Thoracic aorta (tissue), 2 donors: ENCODE results near the gene RDH5. TPM values are rescaled to one million over a fixed set of nuclear protein-coding genes. Genes with fewer than 3 reads are reported as not detected.
A peak's percentile ranks its signal among the peaks of the same experiment; 100 is the strongest.

ENCODE experiments used
- ATAC-seq: fragments of 150-250 bp; one replicate; pipeline ENCODE4 v1.8.0; 2017; ENCODE audit warnings: low read depth; ENCODE audit not compliant: insufficient number of reproducible peaks, low FRiP score
- DNase-seq: peaks from one replicate; pipeline ENCODE4 v3.0.0-alpha.2; 2020; ENCODE audit warnings: low spot score
- H3K27ac ChIP-seq, 2 donors: fragments of 200-600 bp; sonication (generic); 1 replicate in 1 of 2; 2 replicates in 1 of 2; pipeline ENCODE4 v1.5.1; 2016; ENCODE audit warnings: mild to moderate bottlenecking in 2 of 2, moderate library complexity in 2 of 2
- H3K27me3 ChIP-seq: fragments of 200-600 bp; sonication (generic); replicated peaks from 2 replicates; pipeline ENCODE4 v1.6.0; 2016; ENCODE audit warnings: mild to moderate bottlenecking; ENCODE audit not compliant: insufficient read depth
- H3K36me3 ChIP-seq: fragments of 200-600 bp; sonication (generic); one replicate; pipeline ENCODE4 v1.5.1; 2016
- H3K4me1 ChIP-seq, 2 donors: fragments of 200-600 bp; sonication (generic); 1 replicate in 1 of 2; 2 replicates in 1 of 2; pipeline versions ENCODE4 v1.5.1 to v1.6.0; 2016; ENCODE audit warnings: low read depth in 2 of 2, mild to moderate bottlenecking in 1 of 2; ENCODE audit not compliant: control insufficient read depth in 1 of 2
- H3K4me3 ChIP-seq: fragments of 200-600 bp; sonication (generic); 2 replicates; pipeline ENCODE4 v1.5.1; 2016; ENCODE audit warnings: mild to moderate bottlenecking
- H3K9me3 ChIP-seq: fragments of 200-600 bp; sonication (generic); 2 replicates; pipeline ENCODE4 v1.5.1; 2016
- CTCF ChIP-seq: fragments of 200-600 bp; sonication (generic); IDR thresholded peaks from one replicate; pipeline ENCODE4 v1.5.1; 2019; ENCODE audit warnings: antibody characterized with exemption
- total RNA-seq, 2 donors: library from RNA; depleted of rRNA; stranded (reverse); fragments of >200 nt; gene quantifications; one replicate each; pipeline versions ENCODE4 v1.1.0 to v1.2.3, GENCODE V29; 2016

The RDH5 gene
- total RNA-seq, 2 donors from 2014 or later: 24.4 to 29.5 TPM

- no peak for TF ChIP-seq CTCF
- H3K9me3 ChIP-seq: no peaks in the 10 kb centered on the region
- no peaks in the 10 kb centered on the region for H3K27me3 ChIP-seq
- peak overlapping the region; percentile 90 to 92 for H3K27ac ChIP-seq
- H3K36me3 ChIP-seq: no peaks in the 10 kb centered on the region
- ATAC-seq (no peak), DNase-seq (no peak)
- peaks cover 26 to 57% of the 10 kb centered on the region in 2 donors for H3K4me1 ChIP-seq
- peak overlapping the region; percentile 90 for H3K4me3 ChIP-seq
Observed at GRCh38 chr12:55704824-55705718, 15.1 kb upstream of the RDH5 start.

- peak; percentile 55 for TF ChIP-seq CTCF
- Histone ChIP-seq H3K27ac (peak overlapping the region; percentile 90 to 92), H3K4me1 (peaks cover 21 to 57% of the 10 kb centered on the region in 2 donors), H3K27me3 (no peaks in the 10 kb centered on the region), H3K4me3 (peak overlapping the region; percentile 90), H3K36me3 (no peaks in the 10 kb centered on the region), H3K9me3 (no peaks in the 10 kb centered on the region)
- DNase-seq (no peak), ATAC-seq (no peak)
Observed at GRCh38 chr12:55705782-55706402, 14.3 kb upstream of the RDH5 start.

GRCh38 chr12:55706568-55707218, 13.5 kb upstream of the RDH5 start:
- Histone ChIP-seq H3K4me1 (peaks cover 19 to 56% of the 10 kb centered on the region in 2 donors), H3K4me3 (peak overlapping the region; percentile 90), H3K27ac (peak overlapping the region; percentile 90 to 92), H3K27me3 (no peaks in the 10 kb centered on the region), H3K9me3 (no peaks in the 10 kb centered on the region), H3K36me3 (no peaks in the 10 kb centered on the region)
- no peak for TF ChIP-seq CTCF
- no peak for ATAC-seq
- DNase-seq: no peak

- H3K4me1 ChIP-seq: peaks cover 24 to 56% of the 10 kb centered on the region in 2 donors
Observed at GRCh38 chr12:55707219-55707671, 12.9 kb upstream of the RDH5 start.

More at GRCh38 chr12:55707219-55707671, 12.9 kb upstream of the RDH5 start:
- peak overlapping the region; percentile 90 to 92 for H3K27ac ChIP-seq
- peak overlapping the region; percentile 90 for H3K4me3 ChIP-seq
- no peaks in the 10 kb centered on the region for H3K9me3 ChIP-seq
- DNase-seq: no peak
- no peak for TF ChIP-seq CTCF
- H3K27me3 ChIP-seq: no peaks in the 10 kb centered on the region
- ATAC-seq: no peak
- no peaks in the 10 kb centered on the region for H3K36me3 ChIP-seq
